ENCODE data around the gene POLN. TPM values are rescaled to one million over a fixed set of nuclear protein-coding genes. Genes with fewer than 3 reads are reported as not detected.

POLN gene
- total RNA-seq, 1 donor from 2014 or later, result 0.29 TPM

DNA sequence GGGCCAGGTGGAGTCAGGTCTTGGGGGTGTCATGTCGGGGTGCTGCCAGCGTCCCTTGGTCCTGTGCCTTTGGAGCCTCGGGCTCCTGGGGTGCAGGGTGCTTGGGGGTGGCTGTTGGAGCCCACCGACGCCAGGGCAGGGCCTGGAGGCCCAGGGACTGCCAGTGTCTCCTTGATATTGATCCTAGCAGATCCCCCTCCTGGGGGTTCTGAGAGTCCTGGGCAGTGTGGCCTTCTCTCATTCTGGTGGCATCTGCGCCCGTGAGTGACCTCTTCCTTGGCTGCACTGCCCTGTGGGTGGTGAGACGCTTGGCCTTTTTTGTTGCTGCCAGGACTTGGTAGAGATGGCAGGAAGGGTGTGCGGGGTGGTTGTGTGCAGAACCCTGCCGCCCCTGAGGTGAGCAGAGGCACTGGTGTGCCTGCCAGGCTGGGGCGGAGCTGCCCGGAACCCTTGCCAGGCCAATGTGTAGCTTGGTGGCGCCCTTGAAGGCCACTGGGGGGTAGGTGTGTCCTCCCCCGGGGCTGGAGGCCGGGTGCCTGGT lies 175.8 kb downstream of the POLN start:
- TF ChIP-seq, protein P1, sequence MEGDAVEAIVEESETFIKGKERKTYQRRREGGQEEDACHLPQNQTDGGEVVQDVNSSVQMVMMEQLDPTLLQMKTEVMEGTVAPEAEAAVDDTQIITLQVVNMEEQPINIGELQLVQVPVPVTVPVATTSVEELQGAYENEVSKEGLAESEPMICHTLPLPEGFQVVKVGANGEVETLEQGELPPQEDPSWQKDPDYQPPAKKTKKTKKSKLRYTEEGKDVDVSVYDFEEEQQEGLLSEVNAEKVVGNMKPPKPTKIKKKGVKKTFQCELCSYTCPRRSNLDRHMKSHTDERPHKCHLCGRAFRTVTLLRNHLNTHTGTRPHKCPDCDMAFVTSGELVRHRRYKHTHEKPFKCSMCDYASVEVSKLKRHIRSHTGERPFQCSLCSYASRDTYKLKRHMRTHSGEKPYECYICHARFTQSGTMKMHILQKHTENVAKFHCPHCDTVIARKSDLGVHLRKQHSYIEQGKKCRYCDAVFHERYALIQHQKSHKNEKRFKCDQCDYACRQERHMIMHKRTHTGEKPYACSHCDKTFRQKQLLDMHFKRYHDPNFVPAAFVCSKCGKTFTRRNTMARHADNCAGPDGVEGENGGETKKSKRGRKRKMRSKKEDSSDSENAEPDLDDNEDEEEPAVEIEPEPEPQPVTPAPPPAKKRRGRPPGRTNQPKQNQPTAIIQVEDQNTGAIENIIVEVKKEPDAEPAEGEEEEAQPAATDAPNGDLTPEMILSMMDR (conservative IDR thresholded peaks at IDR 0.05; ENCODE audit: low read depth, low read length), result no peak
- DNase-seq (ENCODE audit: low read depth), result no peak
- H3K4me3 ChIP-seq (ENCODE audit: low read depth, low read length), result no peak overlapping the region

DNA sequence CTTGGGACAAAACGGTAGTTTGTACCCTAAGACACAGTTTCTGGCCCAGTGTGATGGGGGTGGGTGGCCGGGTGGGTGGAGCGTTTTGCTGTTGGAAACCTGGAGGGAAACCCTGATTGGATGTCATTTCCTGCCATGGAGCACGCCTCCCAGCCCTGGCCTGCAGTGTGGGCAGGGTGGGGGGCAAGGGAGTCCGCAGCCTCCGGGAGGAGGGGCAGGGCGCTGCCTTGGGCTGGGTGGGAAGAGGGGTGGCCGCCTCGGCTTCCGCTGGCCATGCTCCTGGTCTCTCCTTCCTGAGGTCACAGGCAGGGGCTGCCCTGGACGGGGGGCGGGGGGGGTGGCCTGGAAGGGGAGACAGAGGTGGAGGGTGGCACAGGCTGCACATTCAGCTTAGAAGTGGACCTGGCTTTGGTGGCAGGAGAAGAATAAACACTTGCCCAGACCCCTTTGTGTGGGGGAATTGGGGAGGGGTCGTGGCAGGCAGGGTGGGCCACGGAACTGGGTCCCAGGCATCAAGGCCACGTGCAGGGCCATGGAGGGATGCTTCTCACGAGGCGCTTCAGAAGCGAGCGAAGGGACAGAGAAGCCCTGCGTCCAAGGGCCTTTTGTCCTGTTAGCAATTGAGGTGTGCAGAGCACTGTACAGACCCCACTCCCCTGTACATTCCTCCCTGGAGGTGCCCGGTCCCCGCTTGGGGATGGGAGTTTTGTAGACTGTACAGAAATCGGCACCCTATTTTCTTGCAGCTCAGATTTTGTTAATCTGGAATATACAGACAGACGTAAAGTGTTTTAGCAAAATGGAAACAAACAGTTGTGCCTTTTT lies 176.6 kb downstream of the POLN start:
- H3K4me3 ChIP-seq (ENCODE audit: low read depth, low read length), result no peak overlapping the region
- no peak for DNase-seq (ENCODE audit: low read depth)
- TF ChIP-seq, protein P1 (conservative IDR thresholded peaks at IDR 0.05; ENCODE audit: low read depth, low read length), result no peak

DNA sequence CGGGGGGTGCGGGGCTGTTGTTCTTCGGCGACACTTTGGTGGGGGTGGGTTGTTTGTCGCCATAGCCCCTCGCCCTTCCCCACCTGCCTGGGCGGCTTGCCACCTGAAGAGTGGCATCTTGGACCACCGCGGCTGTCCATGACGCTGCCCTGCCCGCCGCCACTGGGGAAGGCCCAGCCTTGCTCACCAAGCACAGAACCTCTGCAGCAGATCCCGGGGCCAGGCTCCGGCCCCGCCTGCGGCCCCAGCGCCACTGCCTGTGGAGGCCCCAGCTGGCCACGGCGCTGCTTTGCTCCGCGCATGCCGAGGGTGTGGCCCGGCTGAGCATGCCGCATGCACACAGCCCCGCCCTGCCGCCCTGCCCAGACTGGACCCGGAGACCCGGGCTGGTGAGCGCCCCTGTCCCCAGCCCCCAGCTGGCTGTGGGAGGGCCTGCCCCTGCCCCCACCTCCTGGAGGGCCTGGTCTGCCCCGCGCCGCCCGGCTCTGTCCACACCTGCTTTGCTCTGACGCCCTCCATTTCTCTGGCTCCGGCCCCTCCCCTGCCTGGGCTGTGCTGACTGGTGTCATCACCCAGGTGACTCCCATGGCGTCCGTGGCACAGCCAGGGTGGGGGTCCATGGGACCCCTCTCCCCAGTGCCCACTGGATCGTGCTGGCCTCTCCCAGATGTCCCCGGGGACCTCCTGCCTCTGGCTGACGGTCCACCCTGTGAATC lies 177.5 kb downstream of the POLN start:
- TF ChIP-seq, protein P1 (conservative IDR thresholded peaks at IDR 0.05; ENCODE audit: low read depth, low read length), result no peak
- no peak for DNase-seq (ENCODE audit: low read depth)
- H3K4me3 ChIP-seq (ENCODE audit: low read depth, low read length), result no peak overlapping the region

DNA sequence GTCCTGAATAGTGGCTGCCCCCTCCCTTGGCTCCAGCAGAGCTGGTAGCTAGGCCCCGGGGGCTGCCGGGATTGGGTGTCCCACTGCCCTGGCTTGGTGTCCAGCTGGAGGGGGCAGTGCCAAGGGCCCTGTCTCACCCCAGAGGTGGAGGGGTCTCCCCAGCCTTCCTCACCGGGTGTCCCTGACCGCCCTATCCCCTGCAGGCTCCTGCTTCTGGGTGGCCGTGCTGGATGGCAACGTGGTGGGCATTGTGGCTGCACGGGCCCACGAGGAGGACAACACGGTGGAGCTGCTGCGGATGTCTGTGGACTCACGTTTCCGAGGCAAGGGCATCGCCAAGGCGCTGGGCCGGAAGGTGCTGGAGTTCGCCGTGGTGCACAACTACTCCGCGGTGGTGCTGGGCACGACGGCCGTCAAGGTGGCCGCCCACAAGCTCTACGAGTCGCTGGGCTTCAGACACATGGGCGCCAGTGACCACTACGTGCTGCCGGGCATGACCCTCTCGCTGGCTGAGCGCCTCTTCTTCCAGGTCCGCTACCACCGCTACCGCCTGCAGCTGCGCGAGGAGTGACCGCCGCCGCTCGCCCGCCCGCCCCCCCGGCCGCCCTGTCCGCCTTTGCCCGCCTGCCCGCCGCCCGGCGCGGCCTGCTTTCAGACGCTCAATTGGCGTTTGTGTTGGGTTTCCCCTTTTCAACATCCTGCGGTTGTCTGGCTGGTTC lies 178.2 kb downstream of the POLN start:
- DNase-seq (ENCODE audit: low read depth), result no peak
- no peak overlapping the region for H3K4me3 ChIP-seq (ENCODE audit: low read depth, low read length)
- TF ChIP-seq, protein P1 (conservative IDR thresholded peaks at IDR 0.05; ENCODE audit: low read depth, low read length), result no peak

DNA sequence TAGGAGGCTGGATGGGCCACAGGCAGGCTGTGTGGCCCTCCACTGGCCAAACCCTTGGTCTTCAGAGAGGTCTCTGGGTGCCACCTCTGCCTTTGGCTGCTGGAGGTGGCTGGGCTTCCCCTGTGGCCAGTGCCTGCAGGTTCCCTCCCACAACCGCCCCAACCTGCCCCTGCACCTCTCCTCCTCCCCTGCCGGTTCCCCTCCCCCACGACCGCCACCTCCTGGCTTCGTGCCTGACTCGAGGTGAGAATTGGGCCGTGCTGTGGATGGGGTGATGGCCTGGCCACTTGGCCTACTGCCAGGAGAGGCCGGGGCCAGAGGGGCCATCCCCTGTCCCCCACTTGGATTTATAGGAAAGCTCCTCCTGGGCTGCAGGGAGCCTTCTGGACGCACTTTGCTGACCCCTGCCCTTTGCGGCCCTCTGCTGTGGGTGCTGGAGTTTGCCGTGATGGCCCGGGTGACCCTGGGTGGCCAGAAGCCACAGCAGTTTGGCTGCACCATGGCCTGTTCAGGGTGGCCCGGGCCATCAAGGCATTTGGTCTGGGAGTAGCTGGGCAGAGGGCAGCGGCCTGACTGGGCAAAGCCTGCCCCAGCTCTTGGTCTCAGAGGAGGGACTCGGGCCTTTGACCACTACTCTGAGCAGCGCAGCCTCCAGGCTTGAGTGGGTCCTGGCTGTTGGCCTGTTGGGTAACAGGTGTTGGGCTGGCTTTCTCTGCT lies 179.0 kb downstream of the POLN start:
- no peak for DNase-seq (ENCODE audit: low read depth)
- TF ChIP-seq, protein P1 (conservative IDR thresholded peaks at IDR 0.05; ENCODE audit: low read depth, low read length), result no peak
- H3K4me3 ChIP-seq (ENCODE audit: low read depth, low read length), result no peak overlapping the region

DNA sequence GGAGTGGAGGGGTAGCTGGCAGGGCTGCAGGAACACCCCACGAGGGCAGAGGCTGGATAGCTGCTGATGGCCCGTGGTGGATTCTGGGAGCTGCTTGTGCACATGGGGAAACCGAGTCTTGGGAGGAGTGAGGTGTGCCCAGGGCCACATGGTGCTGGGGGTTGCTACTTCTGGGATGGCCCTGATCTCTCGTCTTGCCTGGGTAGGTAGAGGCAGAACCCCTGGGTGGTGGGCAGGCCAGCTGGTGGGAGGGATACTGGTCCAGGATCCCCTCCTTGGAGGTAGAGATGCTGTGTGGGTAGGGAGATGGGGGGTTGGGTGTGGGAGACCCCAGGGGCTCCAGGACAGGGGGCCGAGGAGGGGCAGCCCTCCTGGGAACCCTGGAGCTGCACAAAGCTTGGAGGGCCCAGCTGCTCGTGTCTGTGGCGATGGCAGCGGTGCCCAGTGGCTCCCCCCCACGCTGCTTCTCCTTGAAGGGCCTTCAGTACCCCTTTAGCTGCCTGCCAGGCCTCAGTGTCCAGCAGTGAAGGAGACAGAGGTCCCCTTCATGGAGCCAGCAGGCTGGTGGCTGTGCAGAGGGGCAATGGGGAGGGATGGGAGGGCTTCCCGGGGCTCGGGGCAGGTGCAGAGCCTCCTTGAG lies 179.6 kb downstream of the POLN start:
- TF ChIP-seq, protein P1 (conservative IDR thresholded peaks at IDR 0.05; ENCODE audit: low read depth, low read length), result no peak
- no peak for DNase-seq (ENCODE audit: low read depth)
- no peak overlapping the region for H3K4me3 ChIP-seq (ENCODE audit: low read depth, low read length)
